Left renal cortex interstitium (tissue), 4 donors: ENCODE measurements around the gene PRKRIP1. TPM values are rescaled to one million over a fixed set of nuclear protein-coding genes. Genes with fewer than 3 reads are reported as not detected.
A peak's percentile ranks its signal among the peaks of the same experiment; 100 is the strongest.
"Not testable (repeated sequence)": the region's sequence is repeated elsewhere in the genome, so short reads cannot be mapped to it uniquely, and the experiment has no call there.

ENCODE experiments used
- DNase-seq, 4 donors: peaks; one replicate each; pipeline ENCODE4 v3.0.0-alpha.2; 2013; ENCODE audit warnings: low read depth in 4 of 4, low spot score in 2 of 4, missing footprints in 1 of 4
- polyA plus RNA-seq, 4 donors: library from polyadenylated mRNA; unstranded; fragments of 120-200 nt; gene quantifications; one replicate each; pipeline ENCODE4 v1.2.1, GENCODE V29; 2013; ENCODE audit not compliant: insufficient read length in 4 of 4

PRKRIP1 gene
- polyA plus RNA-seq, 4 donors: 30.2 to 46.9 (median 38.6) TPM

- not testable (repeated sequence) for DNase-seq
Measured at GRCh38 chr7:102454932-102455331, 58.8 kb downstream of the PRKRIP1 start.

- DNase-seq: no peak
Measured at GRCh38 chr7:102455596-102455995, 59.4 kb downstream of the PRKRIP1 start.

- DNase-seq: no peak
Measured at GRCh38 chr7:102456327-102456726, 60.2 kb downstream of the PRKRIP1 start.

- DNase-seq: no peak
Measured at GRCh38 chr7:102457352-102457924, 61.3 kb downstream of the PRKRIP1 start.

- DNase-seq: no peak
Measured at GRCh38 chr7:102459221-102459844, 63.2 kb downstream of the PRKRIP1 start.

GRCh38 chr7:102460467-102460866 lies 64.3 kb downstream of the PRKRIP1 start:
- no peak for DNase-seq

GRCh38 chr7:102463841-102464576 lies 67.8 kb downstream of the PRKRIP1 start:
- DNase-seq: no peak

GRCh38 chr7:102464577-102465280 lies 68.6 kb downstream of the PRKRIP1 start, which contains the start of the genes ALKBH4 and LRWD1:
Gene ALKBH4, minus strand, starts transcription at chr7:102464863. Its CDS starts 27 bp downstream, at chr7:102464836.
Gene LRWD1, plus strand, starts transcription at chr7:102464984. Its CDS starts 97 bp downstream, at chr7:102465081.
- peak; percentile 67 to 84 (median 80) for DNase-seq

- no peak for DNase-seq
Measured at GRCh38 chr7:102466097-102466496, 69.9 kb downstream of the PRKRIP1 start.

GRCh38 chr7:102467581-102468477 lies 71.7 kb downstream of the PRKRIP1 start:
- DNase-seq: no peak

- DNase-seq: no peak
Measured at GRCh38 chr7:102468478-102469350, 72.6 kb downstream of the PRKRIP1 start.

GRCh38 chr7:102469351-102469971 lies 73.3 kb downstream of the PRKRIP1 start:
- DNase-seq: no peak

- no peak for DNase-seq
Measured at GRCh38 chr7:102469972-102470825, 74.0 kb downstream of the PRKRIP1 start.

GRCh38 chr7:102471791-102472125 lies 75.6 kb downstream of the PRKRIP1 start:
- no peak for DNase-seq

GRCh38 chr7:102472126-102473041 lies 76.2 kb downstream of the PRKRIP1 start:
- no peak for DNase-seq

- no peak for DNase-seq
Measured at GRCh38 chr7:102473271-102473991, 77.3 kb downstream of the PRKRIP1 start.
